Epithelial cell of prostate (primary cell): ENCODE results near the gene HES6.

Experiments
- DNase-seq: peaks from one replicate; pipeline ENCODE4 v3.0.0-alpha.2; 2011; ENCODE audit warnings: low read depth, low spot score
- H3K27ac ChIP-seq: fragments of 450-650 bp; 2 replicates; pipeline ENCODE4 v1.5.1; 2017; ENCODE audit warnings: mild to moderate bottlenecking

Gene HES6

DNA sequence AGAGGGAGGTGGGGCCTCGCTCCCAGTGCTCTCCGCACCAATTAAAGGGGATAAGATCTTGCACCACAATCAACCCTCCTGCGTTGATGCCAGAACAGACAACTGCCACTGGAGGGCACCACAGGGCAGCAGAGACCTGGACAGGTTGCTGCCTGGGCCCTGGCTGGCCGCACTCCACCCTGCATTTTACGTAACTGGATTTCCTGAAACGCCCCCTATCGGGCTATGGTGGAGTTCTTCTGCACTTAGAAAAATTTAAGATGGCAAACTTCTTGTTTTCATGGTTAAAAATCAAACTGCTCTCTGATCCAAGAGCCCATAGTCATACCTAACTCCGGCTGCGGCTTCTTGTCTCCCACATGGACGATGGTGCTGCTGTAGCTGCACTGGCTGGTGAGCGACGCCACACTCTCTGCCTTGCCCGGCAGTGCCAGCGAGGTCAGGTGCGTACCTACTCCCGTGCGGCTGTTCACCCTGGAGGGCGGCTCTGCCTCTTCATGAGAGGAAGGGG, 16.8 kb upstream of the HES6 start:
- DNase-seq = peak; percentile 70

DNA sequence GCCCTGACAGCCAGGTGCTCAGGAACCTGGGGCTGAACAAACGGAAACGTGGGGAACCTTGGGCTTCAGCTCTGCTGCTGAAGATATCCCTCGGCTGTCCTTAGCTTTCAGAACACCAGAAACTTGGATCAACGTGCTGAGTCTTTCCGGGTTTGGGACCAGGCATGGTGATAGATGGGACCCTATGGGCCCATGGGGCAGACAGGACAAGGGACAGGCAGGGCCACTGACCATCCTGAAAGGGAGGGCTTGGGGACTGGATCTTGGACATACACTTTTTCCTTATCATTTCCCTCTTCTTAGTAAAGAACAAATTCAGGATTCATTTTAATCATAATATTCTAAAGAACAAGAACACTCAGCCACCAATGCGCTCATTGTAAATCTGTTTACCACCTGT, 16.3 kb upstream of the HES6 start:
- no peak for DNase-seq
- no peak overlapping the region for H3K27ac ChIP-seq

More for the DNA sequence above, 16.8 kb upstream of the HES6 start:
- no peak overlapping the region for H3K27ac ChIP-seq

DNA sequence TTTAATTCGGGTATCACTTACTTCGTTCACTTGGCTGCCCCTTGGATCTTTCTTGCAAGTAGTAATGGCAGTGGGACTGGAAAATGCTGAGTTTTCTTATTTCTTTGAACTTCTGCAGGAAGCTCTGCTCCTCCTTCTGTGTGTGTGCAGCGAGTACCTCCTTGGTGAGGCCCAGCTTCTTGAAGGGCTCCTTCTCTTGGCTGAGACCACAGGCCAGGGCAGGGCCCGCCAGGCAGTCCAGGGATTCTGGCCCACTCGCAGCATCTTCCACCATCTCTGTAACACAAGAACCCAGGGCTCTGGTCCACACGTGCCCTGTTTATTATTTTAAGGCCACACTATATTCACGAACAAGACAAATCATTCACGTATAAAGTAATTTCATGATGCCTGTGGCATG, 15.8 kb upstream of the HES6 start:
- no peak for DNase-seq
- H3K27ac ChIP-seq = no peak overlapping the region

DNA sequence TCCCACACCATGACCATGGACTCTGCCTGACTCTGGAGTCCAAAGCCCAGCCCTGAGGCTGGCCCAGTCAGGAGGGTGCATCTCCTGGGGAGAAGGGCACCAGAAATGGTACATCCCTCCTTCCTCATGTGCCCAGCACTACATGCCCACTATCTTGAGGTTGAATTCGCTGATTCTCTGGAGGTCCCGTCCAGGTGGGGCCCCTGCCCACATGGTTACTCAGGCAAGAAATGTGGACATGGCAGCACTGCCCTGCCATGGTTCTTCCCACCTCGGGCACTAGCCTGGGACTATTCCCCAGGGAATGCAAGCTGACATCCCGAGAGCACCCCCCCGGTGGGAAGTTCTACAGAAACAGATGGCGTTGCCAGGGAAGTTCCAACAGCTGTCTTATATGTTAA, 15.3 kb upstream of the HES6 start:
- DNase-seq = no peak
- H3K27ac ChIP-seq = no peak overlapping the region

GRCh38 chr2:238254095-238254723, 14.4 kb upstream of the HES6 start:
- no peak overlapping the region for H3K27ac ChIP-seq

GRCh38 chr2:238252766-238253630, 13.2 kb upstream of the HES6 start:
- no peak overlapping the region for H3K27ac ChIP-seq
- no peak for DNase-seq

More at GRCh38 chr2:238254095-238254723, 14.4 kb upstream of the HES6 start:
- no peak for DNase-seq

DNA sequence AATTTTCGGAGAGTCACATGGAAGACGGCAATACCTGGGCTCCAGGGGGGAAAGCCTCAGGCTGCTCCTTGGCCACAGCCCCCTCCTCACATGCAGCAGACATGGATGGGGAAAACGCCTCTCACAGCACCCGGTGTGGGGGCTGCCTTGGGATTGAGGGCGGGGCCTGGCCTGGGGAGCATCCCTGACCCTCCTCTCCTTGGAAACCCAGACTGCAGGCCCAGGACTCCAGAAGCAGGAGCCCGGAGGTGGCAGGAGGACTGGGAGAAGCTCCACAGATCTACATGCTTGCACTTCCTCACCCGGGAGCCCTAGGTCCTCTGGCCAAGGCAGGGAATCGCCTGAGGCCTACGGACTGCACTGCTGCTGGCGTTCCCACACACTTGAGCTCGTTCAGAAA, 12.1 kb upstream of the HES6 start:
- H3K27ac ChIP-seq = no peak overlapping the region
- DNase-seq = no peak

- DNase-seq = no peak
- H3K27ac ChIP-seq = no peak overlapping the region
These were observed 11.5 kb upstream of the HES6 start for GRCh38 chr2:238251331-238251730.

DNA sequence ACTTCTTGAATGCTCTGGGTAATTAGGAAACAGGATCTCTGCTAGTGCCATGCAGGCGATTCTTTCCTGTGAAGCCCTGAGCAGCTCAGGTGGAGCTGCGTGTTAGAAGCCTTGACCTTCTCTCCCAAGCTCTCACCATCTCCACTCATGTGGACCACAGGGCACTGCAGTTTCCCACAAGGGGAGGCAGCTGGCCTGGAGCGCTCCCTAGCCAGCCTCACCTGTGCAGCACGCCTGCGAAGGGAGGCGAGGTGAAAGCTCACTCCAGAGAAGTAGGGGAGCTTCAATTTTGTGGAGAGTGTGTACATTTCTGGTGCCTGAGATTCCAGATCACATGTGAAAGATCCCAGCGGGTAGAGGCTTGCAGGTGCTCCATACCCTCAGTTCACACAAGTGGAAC, 11.1 kb upstream of the HES6 start:
- H3K27ac ChIP-seq = no peak overlapping the region
- no peak for DNase-seq

- H3K27ac ChIP-seq = no peak overlapping the region
- DNase-seq = no peak
These were observed 8.1 kb upstream of the HES6 start for GRCh38 chr2:238247841-238248453.

DNA sequence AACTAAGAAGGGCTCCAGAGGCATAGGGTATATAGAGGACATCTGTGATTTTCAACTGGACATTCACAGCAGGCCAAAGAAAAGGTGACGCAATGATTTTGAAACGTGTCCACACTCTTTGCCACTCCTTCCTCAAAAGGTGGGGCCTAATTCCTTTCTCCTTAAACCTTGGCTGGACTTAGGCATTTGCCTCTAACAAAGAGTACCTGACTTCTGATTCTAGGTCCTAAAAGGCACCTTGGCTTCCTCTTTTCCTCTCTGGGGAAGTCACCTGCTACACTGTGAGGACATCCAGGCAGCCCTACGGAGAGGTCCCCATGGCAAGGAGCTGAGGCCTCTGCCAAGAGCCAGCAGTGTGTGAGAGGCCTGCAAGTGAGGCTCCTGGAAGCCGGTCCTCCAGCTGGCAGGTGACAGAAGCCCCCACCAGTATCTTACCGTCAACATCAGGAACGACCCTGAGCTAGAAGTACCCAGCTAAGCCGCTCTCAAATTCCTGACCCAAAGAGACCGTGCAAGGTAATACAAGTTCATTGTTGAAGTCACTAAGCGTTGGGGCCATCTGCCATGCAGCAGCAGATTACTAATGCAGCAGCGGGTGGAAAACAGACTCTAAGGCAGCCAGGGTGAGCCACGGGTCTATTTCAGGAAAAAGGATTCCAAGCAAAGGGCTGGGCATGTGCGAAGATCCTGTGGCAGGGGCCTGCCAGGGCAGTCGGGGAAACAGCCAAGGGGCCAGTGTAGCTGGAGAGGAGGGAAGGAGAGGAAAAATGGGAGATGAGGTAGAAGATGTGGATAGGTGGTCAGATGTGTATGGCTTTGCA, 7.4 kb upstream of the HES6 start:
- H3K27ac ChIP-seq = no peak overlapping the region
- no peak for DNase-seq

DNA sequence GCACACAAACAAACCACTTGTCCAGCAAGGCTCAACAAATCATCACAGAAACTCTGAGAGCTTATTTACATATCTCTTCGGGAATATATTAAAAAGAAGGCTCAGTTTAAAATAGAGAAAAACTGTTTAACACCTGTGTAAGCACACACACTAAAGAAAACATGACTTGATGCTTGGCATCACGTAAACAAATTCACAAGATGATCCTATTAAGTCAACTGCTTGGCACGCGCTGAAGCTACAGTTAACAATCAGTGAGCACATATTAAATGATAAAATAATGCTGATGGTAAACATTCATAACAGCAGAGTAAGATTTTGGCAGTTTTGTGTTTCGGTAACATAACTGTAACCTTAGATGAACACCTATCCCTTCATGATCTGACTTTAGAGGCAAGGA, 4.3 kb upstream of the HES6 start:
- H3K27ac ChIP-seq = no peak overlapping the region

DNA sequence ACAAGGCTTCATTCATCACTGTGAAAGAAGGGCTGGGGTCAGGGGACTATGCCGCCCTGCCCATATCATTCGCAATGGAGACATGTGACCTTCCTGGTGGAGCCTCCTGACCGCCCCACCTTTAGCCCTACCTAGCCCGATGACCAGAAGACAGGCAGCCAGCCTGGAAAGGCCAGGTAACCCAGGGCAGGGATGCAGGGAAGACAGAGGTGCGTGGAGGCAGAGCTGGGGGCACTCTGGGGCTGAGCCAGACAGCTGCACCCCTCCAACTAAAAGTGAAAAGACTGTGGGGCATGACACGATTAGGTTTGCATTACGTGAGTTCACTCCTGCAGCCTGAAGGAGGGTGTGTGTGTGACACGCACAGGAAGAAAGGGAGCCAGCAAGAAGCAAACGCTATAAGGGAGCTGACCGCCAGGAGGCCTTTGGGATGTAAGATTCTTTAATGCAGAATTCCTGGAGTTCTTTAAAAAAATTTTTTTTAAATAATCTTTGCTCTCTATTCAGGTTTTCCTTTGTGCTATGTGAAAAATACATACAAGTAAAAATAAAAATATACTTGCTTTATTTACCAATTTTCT, 3.7 kb upstream of the HES6 start:
- DNase-seq = no peak
- no peak overlapping the region for H3K27ac ChIP-seq

More for the DNA sequence above, 4.3 kb upstream of the HES6 start:
- DNase-seq = no peak

- DNase-seq = no peak
- no peak overlapping the region for H3K27ac ChIP-seq
These were observed 3.1 kb upstream of the HES6 start for GRCh38 chr2:238242731-238243495.

DNA sequence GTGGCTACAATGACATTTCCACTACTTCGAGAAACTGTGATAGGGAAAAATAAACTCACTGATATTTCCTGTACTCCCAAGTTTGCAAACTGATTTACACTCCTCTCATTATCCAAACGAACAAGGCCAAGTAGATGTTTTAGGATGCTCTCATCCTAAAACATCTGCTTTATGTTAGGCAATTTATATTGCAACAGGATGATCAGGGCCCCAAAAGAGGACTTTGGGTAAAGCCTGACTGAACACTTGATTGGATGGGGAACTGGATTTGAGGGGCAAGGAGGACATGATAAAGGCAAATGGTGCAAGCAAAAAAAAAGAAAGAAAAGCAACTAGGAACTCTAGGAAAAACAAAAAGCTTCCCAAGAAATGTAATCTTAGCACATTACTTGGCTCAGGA, 2.1 kb upstream of the HES6 start:
- no peak overlapping the region for H3K27ac ChIP-seq
- DNase-seq = no peak

GRCh38 chr2:238240757-238241711, 1.2 kb upstream of the HES6 start:
- DNase-seq = no peak
- H3K27ac ChIP-seq = no peak overlapping the region

GRCh38 chr2:238239543-238239862, 335 bp downstream of the HES6 start:
- DNase-seq = no peak
- no peak overlapping the region for H3K27ac ChIP-seq
